PC-3 (cell line): ENCODE measurements around the gene CTSA.

ENCODE experiments used
- EZH2 ChIP-seq: fragments of 300-600 bp; sonication (generic); IDR thresholded peaks from one replicate; pipeline ENCODE4 v1.6.1; 2017; ENCODE audit warnings: antibody characterized with exemption, mild to moderate bottlenecking, low read length; ENCODE audit not compliant: unreplicated experiment
- EZH2phosphoT487 ChIP-seq: fragments of 300-600 bp; sonication (generic); IDR thresholded peaks from 2 replicates; pipeline ENCODE4 v1.6.1; 2018; ENCODE audit warnings: mild to moderate bottlenecking, antibody characterized with exemption, low read length, borderline replicate concordance
- TF ChIP-seq, protein P1 (sequence below): fragments of 300-600 bp; sonication (generic); conservative IDR thresholded peaks from 2 replicates; pipeline ENCODE4 v1.5.1; 2017; ENCODE audit warnings: antibody characterized with exemption, low read depth, mild to moderate bottlenecking, low read length

DNA sequence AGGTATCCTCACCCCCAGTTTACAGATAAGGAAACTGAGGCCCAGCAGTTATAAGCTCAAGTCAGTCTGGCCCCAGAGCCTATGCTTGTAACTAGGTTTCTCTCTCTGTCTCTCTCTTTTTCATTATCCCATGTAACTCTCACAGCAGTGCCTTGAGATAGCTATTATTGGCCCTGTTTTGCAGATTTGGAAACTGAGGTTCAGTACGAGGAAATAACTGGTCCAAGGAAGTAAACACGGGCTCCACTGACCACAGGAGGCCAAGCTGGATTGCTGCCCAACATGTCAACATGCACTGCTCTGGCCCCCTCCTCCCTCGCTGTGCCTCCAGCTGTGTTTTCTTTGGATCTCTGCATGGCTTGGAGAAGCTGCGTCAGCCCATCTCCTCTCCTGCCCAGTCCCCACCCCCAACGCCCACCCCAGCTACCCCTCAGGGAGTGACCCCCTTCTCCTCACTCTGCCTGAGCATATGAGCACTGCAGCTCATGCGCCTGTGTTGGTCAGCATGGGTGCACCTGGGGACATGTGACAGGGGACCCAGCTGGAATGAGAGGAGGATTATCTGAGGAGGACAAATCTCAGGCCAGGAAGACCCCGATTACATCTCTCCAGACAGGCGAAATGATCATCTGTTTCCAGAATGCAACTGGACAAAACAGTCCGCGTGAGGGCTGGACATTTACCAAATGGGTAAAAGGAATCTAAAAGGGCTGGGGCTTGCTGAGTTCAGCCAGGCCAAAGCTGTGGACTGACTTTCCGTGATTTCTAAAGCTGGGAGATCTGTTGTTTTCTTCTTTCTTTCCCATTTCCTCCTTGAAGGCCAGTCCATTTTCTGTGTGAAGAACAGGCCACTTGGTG is 28.6 kb downstream of the CTSA start:
- TF ChIP-seq EZH2phosphoT487: no peak
- TF ChIP-seq, protein P1, sequence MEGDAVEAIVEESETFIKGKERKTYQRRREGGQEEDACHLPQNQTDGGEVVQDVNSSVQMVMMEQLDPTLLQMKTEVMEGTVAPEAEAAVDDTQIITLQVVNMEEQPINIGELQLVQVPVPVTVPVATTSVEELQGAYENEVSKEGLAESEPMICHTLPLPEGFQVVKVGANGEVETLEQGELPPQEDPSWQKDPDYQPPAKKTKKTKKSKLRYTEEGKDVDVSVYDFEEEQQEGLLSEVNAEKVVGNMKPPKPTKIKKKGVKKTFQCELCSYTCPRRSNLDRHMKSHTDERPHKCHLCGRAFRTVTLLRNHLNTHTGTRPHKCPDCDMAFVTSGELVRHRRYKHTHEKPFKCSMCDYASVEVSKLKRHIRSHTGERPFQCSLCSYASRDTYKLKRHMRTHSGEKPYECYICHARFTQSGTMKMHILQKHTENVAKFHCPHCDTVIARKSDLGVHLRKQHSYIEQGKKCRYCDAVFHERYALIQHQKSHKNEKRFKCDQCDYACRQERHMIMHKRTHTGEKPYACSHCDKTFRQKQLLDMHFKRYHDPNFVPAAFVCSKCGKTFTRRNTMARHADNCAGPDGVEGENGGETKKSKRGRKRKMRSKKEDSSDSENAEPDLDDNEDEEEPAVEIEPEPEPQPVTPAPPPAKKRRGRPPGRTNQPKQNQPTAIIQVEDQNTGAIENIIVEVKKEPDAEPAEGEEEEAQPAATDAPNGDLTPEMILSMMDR: no peak
- TF ChIP-seq EZH2: no peak
